IMR-90 (cell line): ENCODE data around the gene SWAP70.

Experiments
- BHLHE40 ChIP-seq: fragments of 150-350 bp; IDR thresholded peaks from 2 replicates; pipeline ENCODE4 v1.6.1; 2016; ENCODE audit warnings: mild to moderate bottlenecking, low read depth, low read length
- CEBPB ChIP-seq: IDR thresholded peaks from 2 replicates; pipeline ENCODE4 v1.6.1; 2012; ENCODE audit warnings: low read depth, low read length, improper control_type of control experiment
- CHD1 ChIP-seq: IDR thresholded peaks from 2 replicates; pipeline ENCODE4 v1.6.1; 2012; ENCODE audit warnings: low read depth, low read length, improper control_type of control experiment
- MAZ ChIP-seq: IDR thresholded peaks from 2 replicates; pipeline ENCODE4 v1.6.1; 2012; ENCODE audit warnings: low read depth, mild to moderate bottlenecking, low read length, improper control_type of control experiment, moderate library complexity, borderline replicate concordance
- NFE2L2 ChIP-seq: fragments of 150-350 bp; IDR thresholded peaks from 2 replicates; pipeline ENCODE4 v1.6.1; 2016; ENCODE audit warnings: low read depth, mild to moderate bottlenecking, low read length
- POLR2A ChIP-seq: IDR thresholded peaks from 2 replicates; pipeline ENCODE4 v1.6.1; 2012; ENCODE audit warnings: mild to moderate bottlenecking, low read depth, low read length
- RAD21 ChIP-seq: IDR thresholded peaks from 2 replicates; pipeline ENCODE4 v1.6.1; 2012; ENCODE audit warnings: low read length, improper control_type of control experiment
- RCOR1 ChIP-seq: IDR thresholded peaks from 2 replicates; pipeline ENCODE4 v1.6.1; 2012; ENCODE audit warnings: mild to moderate bottlenecking, low read length, improper control_type of control experiment; ENCODE audit not compliant: insufficient replicate concordance
- RFX5 ChIP-seq: IDR thresholded peaks from 2 replicates; pipeline ENCODE4 v1.8.0; 2012; ENCODE audit warnings: low read depth, mild to moderate bottlenecking, low read length, moderate library complexity
- TF ChIP-seq, protein P1 (sequence below): conservative IDR thresholded peaks from 2 replicates; pipeline ENCODE4 v1.5.1; 2012; ENCODE audit warnings: mild to moderate bottlenecking, low read depth, low read length, improper control_type of control experiment
- TF ChIP-seq, protein P2 (sequence below): fragments of 150-350 bp; IDR thresholded peaks from 2 replicates; pipeline ENCODE4 v1.6.1; 2016; ENCODE audit warnings: low read depth, mild to moderate bottlenecking, low read length, moderate library complexity, borderline replicate concordance
- TF ChIP-seq, protein P3 (sequence below): fragments of 150-350 bp; IDR thresholded peaks from 2 replicates; pipeline ENCODE4 v1.6.1; 2017; ENCODE audit warnings: mild to moderate bottlenecking, antibody characterized with exemption, low read length, low read depth

DNA sequence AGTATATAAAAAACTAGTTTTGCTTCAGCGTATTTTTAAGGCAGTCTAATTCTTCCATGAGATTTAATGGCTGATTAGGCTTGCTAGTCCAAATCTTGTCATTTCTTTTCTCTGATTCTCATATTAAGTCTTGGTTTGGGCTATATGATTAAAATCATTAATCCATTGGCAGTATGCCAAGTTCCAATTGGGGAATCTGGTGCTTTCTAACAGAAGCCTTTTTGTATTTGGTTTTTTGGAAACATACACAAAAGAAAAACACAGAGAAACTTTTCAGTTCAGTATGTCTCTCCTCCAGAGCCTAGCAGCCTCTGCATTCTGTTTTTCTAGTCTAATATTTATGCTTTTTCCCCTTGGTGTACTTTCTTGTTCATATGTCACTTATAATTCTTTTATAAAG lies 37.9 kb downstream of the SWAP70 start:
- TF ChIP-seq POLR2A (no peak), RCOR1 (no peak), RAD21 (no peak), CEBPB (no peak), RFX5 (no peak), BHLHE40 (no peak), CHD1 (no peak), NFE2L2 (no peak), MAZ (no peak)
- TF ChIP-seq, protein P1, sequence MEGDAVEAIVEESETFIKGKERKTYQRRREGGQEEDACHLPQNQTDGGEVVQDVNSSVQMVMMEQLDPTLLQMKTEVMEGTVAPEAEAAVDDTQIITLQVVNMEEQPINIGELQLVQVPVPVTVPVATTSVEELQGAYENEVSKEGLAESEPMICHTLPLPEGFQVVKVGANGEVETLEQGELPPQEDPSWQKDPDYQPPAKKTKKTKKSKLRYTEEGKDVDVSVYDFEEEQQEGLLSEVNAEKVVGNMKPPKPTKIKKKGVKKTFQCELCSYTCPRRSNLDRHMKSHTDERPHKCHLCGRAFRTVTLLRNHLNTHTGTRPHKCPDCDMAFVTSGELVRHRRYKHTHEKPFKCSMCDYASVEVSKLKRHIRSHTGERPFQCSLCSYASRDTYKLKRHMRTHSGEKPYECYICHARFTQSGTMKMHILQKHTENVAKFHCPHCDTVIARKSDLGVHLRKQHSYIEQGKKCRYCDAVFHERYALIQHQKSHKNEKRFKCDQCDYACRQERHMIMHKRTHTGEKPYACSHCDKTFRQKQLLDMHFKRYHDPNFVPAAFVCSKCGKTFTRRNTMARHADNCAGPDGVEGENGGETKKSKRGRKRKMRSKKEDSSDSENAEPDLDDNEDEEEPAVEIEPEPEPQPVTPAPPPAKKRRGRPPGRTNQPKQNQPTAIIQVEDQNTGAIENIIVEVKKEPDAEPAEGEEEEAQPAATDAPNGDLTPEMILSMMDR = no peak
- TF ChIP-seq, protein P2, sequence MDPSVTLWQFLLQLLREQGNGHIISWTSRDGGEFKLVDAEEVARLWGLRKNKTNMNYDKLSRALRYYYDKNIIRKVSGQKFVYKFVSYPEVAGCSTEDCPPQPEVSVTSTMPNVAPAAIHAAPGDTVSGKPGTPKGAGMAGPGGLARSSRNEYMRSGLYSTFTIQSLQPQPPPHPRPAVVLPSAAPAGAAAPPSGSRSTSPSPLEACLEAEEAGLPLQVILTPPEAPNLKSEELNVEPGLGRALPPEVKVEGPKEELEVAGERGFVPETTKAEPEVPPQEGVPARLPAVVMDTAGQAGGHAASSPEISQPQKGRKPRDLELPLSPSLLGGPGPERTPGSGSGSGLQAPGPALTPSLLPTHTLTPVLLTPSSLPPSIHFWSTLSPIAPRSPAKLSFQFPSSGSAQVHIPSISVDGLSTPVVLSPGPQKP = no peak
- TF ChIP-seq, protein P3, sequence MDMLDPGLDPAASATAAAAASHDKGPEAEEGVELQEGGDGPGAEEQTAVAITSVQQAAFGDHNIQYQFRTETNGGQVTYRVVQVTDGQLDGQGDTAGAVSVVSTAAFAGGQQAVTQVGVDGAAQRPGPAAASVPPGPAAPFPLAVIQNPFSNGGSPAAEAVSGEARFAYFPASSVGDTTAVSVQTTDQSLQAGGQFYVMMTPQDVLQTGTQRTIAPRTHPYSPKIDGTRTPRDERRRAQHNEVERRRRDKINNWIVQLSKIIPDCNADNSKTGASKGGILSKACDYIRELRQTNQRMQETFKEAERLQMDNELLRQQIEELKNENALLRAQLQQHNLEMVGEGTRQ = no peak
